Naive thymus-derived CD4-positive, alpha-beta T cell (primary cell): Measurements from ENCODE around the gene C18orf63. TPM values are rescaled to one million over a fixed set of nuclear protein-coding genes. Genes with fewer than 3 reads are reported as not detected.

Experiments
- ATAC-seq: fragments of 150-1000 bp; cut with Tn5 transposase; 2 replicates; pipeline ENCODE4 v1.10.0; 2021; ENCODE audit warnings: mild to moderate bottlenecking, moderate library complexity
- CTCF ChIA-PET: fragments of 350-600 bp; sonication (Branson Sonifier 250); formaldehyde crosslinking; loops from one replicate; lab custom pipeline; 2021; ENCODE audit warnings: antibody characterized with exemption; lab: Charles Lee
- POLR2A ChIA-PET: fragments of 350-600 bp; sonication (Branson Sonifier 250); formaldehyde crosslinking; loops from one replicate; lab custom pipeline; 2021; ENCODE audit warnings: antibody characterized with exemption, inconsistent platforms; lab: Charles Lee
- DNase-seq, 9 donors: peaks; one replicate each; pipeline versions ENCODE4 v3.0.0 to v3.0.0-alpha.2; 2020 to 2022; ENCODE audit warnings: mixed read lengths in 1 of 9
- H3K27ac ChIP-seq: one replicate; pipeline ENCODE4 v1.7.0; 2013; ENCODE audit warnings: mild to moderate bottlenecking, low read depth, low read length, moderate library complexity
- H3K27me3 ChIP-seq, 2 donors: one replicate each; pipeline ENCODE4 v1.7.0; 2013; ENCODE audit warnings: low read length in 2 of 2, mild to moderate bottlenecking in 2 of 2, moderate library complexity in 2 of 2; ENCODE audit not compliant: control insufficient read depth in 2 of 2, insufficient read depth in 2 of 2
- H3K36me3 ChIP-seq, 3 experiments: 1 replicate in 2 of 3; 2 replicates in 1 of 3; pipeline ENCODE4 v1.7.0; 2013; ENCODE audit warnings: low read length in 3 of 3, mild to moderate bottlenecking in 3 of 3, moderate library complexity in 1 of 3; ENCODE audit not compliant: insufficient read depth in 3 of 3, control insufficient read depth in 2 of 3
- H3K4me1 ChIP-seq, 2 donors: one replicate each; pipeline ENCODE4 v1.7.0; 2013; ENCODE audit warnings: low read length in 2 of 2, mild to moderate bottlenecking in 2 of 2, moderate library complexity in 1 of 2; ENCODE audit not compliant: control insufficient read depth in 2 of 2, insufficient read depth in 2 of 2
- H3K4me3 ChIP-seq: 2 replicates; pipeline ENCODE4 v1.7.0; 2013; ENCODE audit warnings: mild to moderate bottlenecking, low read length
- H3K9me3 ChIP-seq, 3 experiments: 1 replicate in 2 of 3; 2 replicates in 1 of 3; pipeline ENCODE4 v1.7.0; 2013; ENCODE audit warnings: low read length in 3 of 3; ENCODE audit not compliant: control insufficient read depth in 2 of 3
- H3K27ac Mint-ChIP-seq, 9 donors: one replicate each; pipeline ENCODE4 v1.8.0; 2020 to 2022; ENCODE audit warnings: mixed read lengths in 9 of 9, mild to moderate bottlenecking in 8 of 9, moderate library complexity in 5 of 9, inconsistent platforms in 2 of 9
- H3K27me3 Mint-ChIP-seq, 5 donors: one replicate each; pipeline ENCODE4 v1.8.0; 2021 to 2022; ENCODE audit warnings: mixed read lengths in 5 of 5, mild to moderate bottlenecking in 1 of 5
- H3K36me3 Mint-ChIP-seq, 5 donors: one replicate each; pipeline ENCODE4 v1.8.0; 2020 to 2022; ENCODE audit warnings: mixed read lengths in 5 of 5, mild to moderate bottlenecking in 3 of 5, inconsistent platforms in 1 of 5
- H3K4me1 Mint-ChIP-seq, 7 donors: one replicate each; pipeline ENCODE4 v1.8.0; 2020 to 2022; ENCODE audit warnings: mixed read lengths in 7 of 7, mild to moderate bottlenecking in 3 of 7, inconsistent platforms in 1 of 7
- H3K4me3 Mint-ChIP-seq, 10 donors: one replicate each; pipeline ENCODE4 v1.8.0; 2020 to 2022; ENCODE audit warnings: mild to moderate bottlenecking in 10 of 10, mixed read lengths in 10 of 10, moderate library complexity in 6 of 10, inconsistent platforms in 2 of 10
- H3K9me3 Mint-ChIP-seq, 11 donors: one replicate each; pipeline ENCODE4 v1.8.0; 2020 to 2022; ENCODE audit warnings: mixed read lengths in 11 of 11, mild to moderate bottlenecking in 4 of 11, inconsistent platforms in 1 of 11, moderate library complexity in 1 of 11
- intact Hi-C, 2 donors: fragments of 100-400 bp; cut with micrococcal nuclease; formaldehyde crosslinking; loops; one replicate each; pipeline ENCODE4 v1.15.1; 2023
- polyA plus RNA-seq, 2 donors: library from polyadenylated mRNA; unstranded; fragments of 300-500 nt; fragmentation: Illumina TruSeq; gene quantifications; one replicate each; pipeline ENCODE4 v1.2.3, GENCODE V29; 2021
- total RNA-seq, 6 experiments: library from RNA in 5 of 6; stranded (reverse) in 5 of 6; gene quantifications; 1 replicate in 5 of 6; 2 replicates in 1 of 6; pipeline ENCODE4 v1.2.3 and lab custom pipeline; 2021 to 2026

C18orf63 gene
- total and polyA plus RNA-seq, 7 experiments from 2014 or later: not detected

- Mint-ChIP-seq H3K4me3 (peak overlapping the region in 7 of 10 donors; percentile 6 to 66 (median 50)), H3K27me3 (peaks cover 0 to 36% (median under 1%) of the 10 kb centered on the region in 5 donors), H3K27ac (peak overlapping the region in 7 of 9 donors; percentile 5 to 72 (median 37)), H3K9me3 (no peaks in the 10 kb centered on the region), H3K36me3 (no peaks in the 10 kb centered on the region), H3K4me1 (peaks cover 15 to 48% (median 38%) of the 10 kb centered on the region in 7 donors)
- ChIA-PET CTCF (interaction anchor here (1.2 to 1.9 kb wide), 3 partner anchors 10 to 104 kb away, joined by 3 to 5 read pairs (median 4); no protein-coding TSS in a partner anchor), POLR2A (interaction anchor here (0.7 to 1.8 kb wide), 5 partner anchors 10 to 106 kb away, joined by 3 to 6 read pairs (median 4); no protein-coding TSS in a partner anchor)
- no peak overlapping the region for H3K4me3 ChIP-seq
- ATAC-seq (peak; percentile 12), DNase-seq (peak in 2 of 9 donors; percentile 24 to 28)
- H3K27ac ChIP-seq: no peak overlapping the region
- H3K4me1 ChIP-seq: peaks cover 0 to 23% of the 10 kb centered on the region in 2 donors
- H3K27me3 ChIP-seq: no peaks in the 10 kb centered on the region
- no peaks in the 10 kb centered on the region for H3K36me3 ChIP-seq
- H3K9me3 ChIP-seq: no peaks in the 10 kb centered on the region
- intact Hi-C loops: loop anchor here in 1 of 2 donors (1.0 kb wide), 1 partner anchor 11 kb away; no protein-coding TSS in a partner anchor
Observed at GRCh38 chr18:74389171-74389927, 73.7 kb downstream of the C18orf63 start.

GRCh38 chr18:74389991-74390390 is 74.4 kb downstream of the C18orf63 start:
- Mint-ChIP-seq H3K27me3 (peaks cover 0 to 42% (median 7%) of the 10 kb centered on the region in 5 donors), H3K27ac (peak overlapping the region in 2 of 9 donors; percentile 40 to 79), H3K4me3 (peak overlapping the region in 2 of 10 donors; percentile 12 to 32), H3K36me3 (no peaks in the 10 kb centered on the region), H3K4me1 (peaks cover 15 to 48% (median 38%) of the 10 kb centered on the region in 7 donors), H3K9me3 (no peaks in the 10 kb centered on the region)
- Histone ChIP-seq H3K27me3 (no peaks in the 10 kb centered on the region), H3K36me3 (no peaks in the 10 kb centered on the region), H3K27ac (no peak overlapping the region), H3K4me3 (no peak overlapping the region), H3K9me3 (no peaks in the 10 kb centered on the region), H3K4me1 (peaks cover 0 to 23% of the 10 kb centered on the region in 2 donors)
- POLR2A ChIA-PET: interaction anchor here (0.9 to 1.8 kb wide), 4 partner anchors 11 to 105 kb away, joined by 3 to 6 read pairs (median 5); no protein-coding TSS in a partner anchor
- CTCF ChIA-PET: interaction anchor here (1.4 to 1.9 kb wide), 2 partner anchors 37 to 104 kb away, joined by 4 to 5 read pairs; no protein-coding TSS in a partner anchor
- intact Hi-C loops: loop anchor here in 1 of 2 donors (1.0 kb wide), 1 partner anchor 12 kb away; no protein-coding TSS in a partner anchor
- DNase-seq (no peak), ATAC-seq (no peak)

GRCh38 chr18:74390900-74391299 is 75.3 kb downstream of the C18orf63 start:
- Histone ChIP-seq H3K9me3 (no peaks in the 10 kb centered on the region), H3K4me1 (peaks cover 0 to 23% of the 10 kb centered on the region in 2 donors), H3K36me3 (no peaks in the 10 kb centered on the region), H3K4me3 (no peak overlapping the region), H3K27me3 (no peaks in the 10 kb centered on the region), H3K27ac (no peak overlapping the region)
- no peak overlapping the region for H3K27ac Mint-ChIP-seq
- DNase-seq: no peak
- H3K27me3 Mint-ChIP-seq: peaks cover 0 to 48% (median 7%) of the 10 kb centered on the region in 5 donors
- CTCF ChIA-PET: interaction anchor here (1.5 kb wide), 1 partner anchor 18 kb away, joined by 4 read pairs; no protein-coding TSS in a partner anchor
- peak overlapping the region in 1 of 10 donors; percentile 12 for H3K4me3 Mint-ChIP-seq
- no peaks in the 10 kb centered on the region for H3K9me3 Mint-ChIP-seq
- no peaks in the 10 kb centered on the region for H3K36me3 Mint-ChIP-seq
- no peak for ATAC-seq
- intact Hi-C loops: no loop called here
- POLR2A ChIA-PET: interaction anchor here (0.6 to 1.8 kb wide), 4 partner anchors 17 to 104 kb away, joined by 3 to 6 read pairs (median 5); no protein-coding TSS in a partner anchor
- H3K4me1 Mint-ChIP-seq: peaks cover 15 to 48% (median 38%) of the 10 kb centered on the region in 7 donors

GRCh38 chr18:74392323-74392722 is 76.7 kb downstream of the C18orf63 start:
- no peak for DNase-seq
- Mint-ChIP-seq H3K27ac (no peak overlapping the region), H3K27me3 (peaks cover 0 to 44% (median 7%) of the 10 kb centered on the region in 5 donors), H3K4me1 (peaks cover 15 to 40% (median 37%) of the 10 kb centered on the region in 7 donors), H3K9me3 (no peaks in the 10 kb centered on the region), H3K4me3 (no peak overlapping the region), H3K36me3 (no peaks in the 10 kb centered on the region)
- H3K9me3 ChIP-seq: no peaks in the 10 kb centered on the region
- CTCF ChIA-PET: interaction anchor here (0.6 kb wide), 1 partner anchor 445 kb away, joined by 4 read pairs; no protein-coding TSS in a partner anchor
- no peak overlapping the region for H3K4me3 ChIP-seq
- H3K27me3 ChIP-seq: no peaks in the 10 kb centered on the region
- H3K4me1 ChIP-seq: peaks cover 0 to 23% of the 10 kb centered on the region in 2 donors
- H3K27ac ChIP-seq: no peak overlapping the region
- no peak for ATAC-seq
- intact Hi-C loops: no loop called here
- POLR2A ChIA-PET: no interaction called here
- no peaks in the 10 kb centered on the region for H3K36me3 ChIP-seq

GRCh38 chr18:74395006-74395405 is 79.4 kb downstream of the C18orf63 start:
- ATAC-seq (no peak), DNase-seq (no peak)
- CTCF ChIA-PET: no interaction called here
- Mint-ChIP-seq H3K4me1 (peaks cover 14 to 30% (median 28%) of the 10 kb centered on the region in 7 donors), H3K27me3 (peaks cover 0 to 60% (median 7%) of the 10 kb centered on the region in 5 donors), H3K27ac (no peak overlapping the region), H3K9me3 (no peaks in the 10 kb centered on the region), H3K36me3 (no peaks in the 10 kb centered on the region), H3K4me3 (no peak overlapping the region)
- H3K4me1 ChIP-seq: peaks cover 0 to 10% of the 10 kb centered on the region in 2 donors
- H3K27ac ChIP-seq: no peak overlapping the region
- intact Hi-C loops: no loop called here
- H3K9me3 ChIP-seq: no peaks in the 10 kb centered on the region
- H3K36me3 ChIP-seq: no peaks in the 10 kb centered on the region
- no peaks in the 10 kb centered on the region for H3K27me3 ChIP-seq
- POLR2A ChIA-PET: no interaction called here
- no peak overlapping the region for H3K4me3 ChIP-seq

GRCh38 chr18:74395648-74396154 is 80.1 kb downstream of the C18orf63 start:
- H3K27me3 ChIP-seq: no peaks in the 10 kb centered on the region
- Mint-ChIP-seq H3K27me3 (peaks cover 0 to 60% (median 7%) of the 10 kb centered on the region in 5 donors), H3K4me3 (no peak overlapping the region), H3K9me3 (no peaks in the 10 kb centered on the region), H3K4me1 (peaks cover 15 to 29% (median 21%) of the 10 kb centered on the region in 7 donors), H3K27ac (no peak overlapping the region), H3K36me3 (no peaks in the 10 kb centered on the region)
- ATAC-seq: no peak
- ChIA-PET POLR2A (no interaction called here), CTCF (no interaction called here)
- intact Hi-C loops: no loop called here
- H3K9me3 ChIP-seq: no peaks in the 10 kb centered on the region
- no peaks in the 10 kb centered on the region for H3K36me3 ChIP-seq
- DNase-seq: no peak
- no peak overlapping the region for H3K4me3 ChIP-seq
- peaks cover 0 to 10% of the 10 kb centered on the region in 2 donors for H3K4me1 ChIP-seq
- no peak overlapping the region for H3K27ac ChIP-seq
